PC-3 (cell line): ENCODE data around the gene SH3TC1. TPM values are rescaled to one million over a fixed set of nuclear protein-coding genes. Genes with fewer than 3 reads are reported as not detected.
A peak's percentile ranks its signal among the peaks of the same experiment; 100 is the strongest.

ENCODE experiments used
- ATAC-seq: fragments of 200-7000 bp; cut with Tn5 transposase; 2 replicates; pipeline ENCODE4 v1.9.1; 2020; ENCODE audit warnings: mild to moderate bottlenecking, moderate library complexity
- BruUV-seq: library from RNA; stranded (reverse); fragments of 400-500 nt; replicated peaks from 2 replicates; lab custom pipeline; 2021; lab: Mats Ljungman, UMichigan
- CTCF ChIA-PET: fragments of 300-600 bp; sonication (Branson Sonifier 250); formaldehyde crosslinking; loops from one replicate; lab custom pipeline; 2022; ENCODE audit warnings: antibody characterized with exemption; lab: Charles Lee
- POLR2A ChIA-PET: fragments of 300-600 bp; sonication (Branson Sonifier 250); formaldehyde crosslinking; loops from one replicate; lab custom pipeline; 2022; ENCODE audit warnings: antibody characterized with exemption; ENCODE audit not compliant: unreplicated experiment; lab: Charles Lee
- DNase-seq: peaks from one replicate; pipeline ENCODE4 v3.0.0-alpha.2; 2015
- H2AFZ ChIP-seq: fragments of 300-600 bp; sonication (generic); 2 replicates; pipeline ENCODE4 v1.6.0; 2016; ENCODE audit warnings: antibody characterized with exemption, low read length
- H3F3A ChIP-seq: fragments of 300-600 bp; sonication (generic); one replicate; pipeline ENCODE4 v1.6.0; 2017; ENCODE audit warnings: antibody characterized with exemption, low read length, control low read depth, mild to moderate bottlenecking; ENCODE audit not compliant: unreplicated experiment
- H3K27ac ChIP-seq: fragments of 300-600 bp; sonication (generic); 2 replicates; pipeline ENCODE4 v1.5.1; 2016; ENCODE audit warnings: mild to moderate bottlenecking, low read length
- H3K27me3 ChIP-seq: fragments of 300-600 bp; sonication (generic); 2 replicates; pipeline ENCODE4 v1.6.1; 2016; ENCODE audit warnings: low read length, mixed read lengths
- H3K36me3 ChIP-seq: fragments of 300-600 bp; sonication (generic); 2 replicates; pipeline ENCODE4 v1.6.1; 2016; ENCODE audit warnings: low read depth, mixed run types, low read length, mixed read lengths
- H3K4me1 ChIP-seq: fragments of 300-600 bp; sonication (generic); 2 replicates; pipeline ENCODE4 v1.5.1; 2016; ENCODE audit warnings: low read length; ENCODE audit not compliant: insufficient read depth
- H3K4me2 ChIP-seq: fragments of 300-600 bp; sonication (generic); 2 replicates; pipeline ENCODE4 v1.6.0; 2016; ENCODE audit warnings: low read length
- H3K4me3 ChIP-seq: fragments of 300-600 bp; sonication (generic); 2 replicates; pipeline ENCODE4 v1.5.1; 2016; ENCODE audit warnings: mild to moderate bottlenecking, low read length, mixed read lengths
- H3K79me2 ChIP-seq: fragments of 300-600 bp; sonication (generic); 2 replicates; pipeline ENCODE4 v1.6.1; 2017; ENCODE audit warnings: low read length, mixed read lengths
- H3K9ac ChIP-seq: fragments of 300-600 bp; sonication (generic); 2 replicates; pipeline ENCODE4 v1.6.0; 2016; ENCODE audit warnings: mild to moderate bottlenecking, low read length
- H3K9me2 ChIP-seq: fragments of 300-600 bp; sonication (generic); replicated peaks from 2 replicates; pipeline ENCODE4 v1.6.1; 2016; ENCODE audit warnings: mixed run types, low read length, mixed read lengths
- H3K9me3 ChIP-seq: fragments of 300-600 bp; sonication (generic); 2 replicates; pipeline ENCODE4 v1.6.1; 2016; ENCODE audit warnings: low read length, mixed read lengths
- H4K20me1 ChIP-seq: fragments of 300-600 bp; sonication (generic); 2 replicates; pipeline ENCODE4 v1.6.1; 2016; ENCODE audit warnings: low read length, mixed read lengths
- CTCF ChIP-seq: fragments of 300-600 bp; sonication (generic); conservative IDR thresholded peaks from 2 replicates; pipeline ENCODE4 v1.5.1; 2017; ENCODE audit warnings: antibody characterized with exemption, low read depth, mild to moderate bottlenecking, low read length
- EZH2 ChIP-seq: fragments of 300-600 bp; sonication (generic); IDR thresholded peaks from one replicate; pipeline ENCODE4 v1.6.1; 2017; ENCODE audit warnings: antibody characterized with exemption, mild to moderate bottlenecking, low read length; ENCODE audit not compliant: unreplicated experiment
- EZH2phosphoT487 ChIP-seq: fragments of 300-600 bp; sonication (generic); IDR thresholded peaks from 2 replicates; pipeline ENCODE4 v1.6.1; 2018; ENCODE audit warnings: mild to moderate bottlenecking, antibody characterized with exemption, low read length, borderline replicate concordance
- intact Hi-C: fragments of 100-400 bp; cut with micrococcal nuclease; formaldehyde crosslinking; loops from 2 replicates; pipeline ENCODE4 v1.9.0; 2023
- total RNA-seq: library from RNA; depleted of rRNA; stranded (reverse); fragments of >200 nt; gene quantifications from 2 replicates; pipeline ENCODE4 v1.2.3, GENCODE V29; 2014

The SH3TC1 gene
- total RNA-seq, 1 experiment from 2014 or later, result 23.1 TPM

- Histone ChIP-seq H2AFZ (no peak overlapping the region), H3K27ac (no peak overlapping the region), H3F3A (no peaks in the 10 kb centered on the region), H3K79me2 (no peaks in the 10 kb centered on the region), H3K4me1 (peaks cover 16% of the 10 kb centered on the region), H3K9me2 (no peaks in the 10 kb centered on the region), H3K9ac (no peak overlapping the region), H4K20me1 (no peaks in the 10 kb centered on the region), H3K4me3 (no peak overlapping the region), H3K27me3 (no peaks in the 10 kb centered on the region), H3K36me3 (no peaks in the 10 kb centered on the region), H3K9me3 (no peaks in the 10 kb centered on the region), H3K4me2 (no peak overlapping the region)
- TF ChIP-seq EZH2phosphoT487 (no peak), EZH2 (no peak), CTCF (no peak)
- CTCF ChIA-PET, result no interaction called here
- no peak for ATAC-seq
- POLR2A ChIA-PET, result no interaction called here
- intact Hi-C loops, result no loop called here
- no peak for DNase-seq
- no TSS peak for BruUV-seq
Measured at GRCh38 chr4:8245884-8246833, 47.1 kb downstream of the SH3TC1 start.

DNA sequence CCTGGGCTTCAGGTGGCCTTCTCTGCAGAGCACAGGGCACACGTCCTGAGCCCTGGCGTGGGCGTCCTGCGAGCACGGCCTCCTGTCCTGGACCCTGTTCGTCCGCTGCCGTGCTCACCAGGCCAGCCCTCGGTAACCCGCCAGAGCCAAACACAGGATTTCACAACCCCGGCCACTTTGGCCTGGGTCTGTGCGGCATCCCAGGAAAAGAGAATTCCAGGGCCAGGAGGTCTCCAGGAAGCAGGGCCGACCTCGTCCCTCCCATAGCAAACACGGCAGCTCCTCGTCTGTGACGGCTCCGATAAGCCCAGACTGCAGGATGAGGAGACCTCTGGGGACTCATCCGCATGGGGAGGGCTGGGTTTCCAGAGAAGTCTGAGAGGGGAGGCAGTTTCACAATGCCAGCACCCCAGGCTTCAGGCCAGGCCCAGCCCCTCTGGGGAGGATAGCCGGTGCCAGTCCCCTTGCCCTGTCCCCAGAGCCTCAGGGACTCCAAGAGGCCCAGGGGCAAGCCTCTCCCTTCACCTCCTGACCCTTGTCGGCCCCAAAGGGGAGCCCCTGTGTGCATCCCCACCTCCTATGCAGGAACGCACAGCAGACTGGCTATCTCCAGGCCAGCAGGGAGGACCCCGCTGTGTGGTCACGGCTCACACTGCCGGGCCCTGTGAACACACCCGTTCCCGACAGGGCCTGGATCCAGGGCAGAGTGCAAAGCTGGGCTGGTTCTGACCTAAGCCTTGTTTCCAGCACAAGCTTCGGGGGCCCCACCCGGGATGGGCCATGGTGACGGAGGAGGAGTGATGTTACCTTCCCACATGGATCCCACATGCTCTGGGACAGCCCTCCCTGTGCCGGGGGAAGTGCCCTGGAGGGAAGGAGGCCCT is 48.2 kb downstream of the SH3TC1 start:
- Histone ChIP-seq H4K20me1 (no peaks in the 10 kb centered on the region), H3K9me3 (no peaks in the 10 kb centered on the region), H3K4me1 (peaks cover 16% of the 10 kb centered on the region), H2AFZ (no peak overlapping the region), H3F3A (no peaks in the 10 kb centered on the region), H3K27ac (peak overlapping the region; percentile 73), H3K9me2 (no peaks in the 10 kb centered on the region), H3K9ac (peak overlapping the region; percentile 13; the same call in 1 of the 2 replicates), H3K36me3 (no peaks in the 10 kb centered on the region), H3K27me3 (no peaks in the 10 kb centered on the region), H3K4me2 (no peak overlapping the region; the same call in 1 of the 2 replicates), H3K79me2 (no peaks in the 10 kb centered on the region), H3K4me3 (no peak overlapping the region)
- BruUV-seq, result no TSS peak
- ChIA-PET CTCF (no interaction called here), POLR2A (no interaction called here)
- no peak for TF ChIP-seq CTCF
- no peak for TF ChIP-seq EZH2phosphoT487
- no peak for TF ChIP-seq EZH2
- ATAC-seq (no peak), DNase-seq (no peak)
- intact Hi-C loops, result no loop called here
